B cell (primary cell): ENCODE measurements around the gene ANXA1. TPM values are rescaled to one million over a fixed set of nuclear protein-coding genes. Genes with fewer than 3 reads are reported as not detected.
A peak's percentile ranks its signal among the peaks of the same experiment; 100 is the strongest.

Experiments used
- ATAC-seq: fragments of 200-7000 bp; cut with Tn5 transposase; one replicate; pipeline ENCODE4 v1.10.0; 2021; ENCODE audit warnings: low read depth, mild to moderate bottlenecking, moderate number of reproducible peaks, moderate library complexity
- CTCF ChIA-PET: fragments of 350-600 bp; sonication (Branson Sonifier 250); formaldehyde crosslinking; loops from one replicate; lab custom pipeline; 2021; ENCODE audit warnings: antibody characterized with exemption, inconsistent platforms; lab: Charles Lee
- POLR2A ChIA-PET: fragments of 350-600 bp; sonication (Branson Sonifier 250); formaldehyde crosslinking; loops from one replicate; lab custom pipeline; 2021; ENCODE audit warnings: antibody characterized with exemption; lab: Charles Lee
- DNase-seq: peaks from one replicate; pipeline ENCODE4 v3.0.0; 2013
- H2AFZ ChIP-seq: 2 replicates; pipeline ENCODE4 v1.6.1; 2012; ENCODE audit warnings: mild to moderate bottlenecking, low read depth, low read length; ENCODE audit not compliant: insufficient read depth, poor library complexity, severe bottlenecking
- H3K27ac ChIP-seq, 2 donors: 1 replicate in 1 of 2; 2 replicates in 1 of 2; pipeline ENCODE4 v1.5.1; 2012 to 2013; ENCODE audit warnings: low read length in 2 of 2, mild to moderate bottlenecking in 2 of 2, moderate library complexity in 1 of 2
- H3K27me3 ChIP-seq, 4 experiments: fragments of 200-600 bp in 1 of 4; sonication (generic) in 1 of 4; replicated peaks in 1 of 4; 1 replicate in 2 of 4; 2 replicates in 2 of 4; pipeline versions ENCODE4 v1.6.1 to v1.7.0; 2013 to 2016; ENCODE audit warnings: low read length in 3 of 4, mild to moderate bottlenecking in 2 of 4, mixed read lengths in 1 of 4, moderate library complexity in 1 of 4; ENCODE audit not compliant: insufficient read depth in 4 of 4, control insufficient read depth in 3 of 4; ENCODE audit errors: control extremely low read depth in 1 of 4
- H3K36me3 ChIP-seq, 2 experiments: replicated peaks in 1 of 2; 1 replicate in 1 of 2; 2 replicates in 1 of 2; pipeline versions ENCODE4 v1.6.1 to v1.7.1; 2013; ENCODE audit warnings: low read length in 1 of 2; ENCODE audit not compliant: insufficient read depth in 2 of 2, control insufficient read depth in 1 of 2; ENCODE audit errors: control extremely low read depth in 1 of 2, extremely low read depth in 1 of 2
- H3K4me1 ChIP-seq, 2 donors: fragments of 200-600 bp in 1 of 2; sonication (generic) in 1 of 2; 1 replicate in 1 of 2; 2 replicates in 1 of 2; pipeline versions ENCODE4 v1.5.1 to v1.6.1; 2013 to 2017; ENCODE audit warnings: low read length in 2 of 2; ENCODE audit not compliant: control insufficient read depth in 2 of 2, insufficient read depth in 2 of 2
- H3K4me2 ChIP-seq: replicated peaks from 2 replicates; pipeline ENCODE3; 2012; ENCODE audit warnings: mild to moderate bottlenecking, low read depth, low read length; ENCODE audit not compliant: poor library complexity, severe bottlenecking
- H3K4me3 ChIP-seq, 5 experiments: fragments of 200-600 bp in 1 of 5; sonication (generic) in 1 of 5; 1 replicate in 3 of 5; 2 replicates in 2 of 5; pipeline versions ENCODE4 v1.5.1 to v1.7.0; 2011 to 2016; ENCODE audit warnings: low read length in 4 of 5, mild to moderate bottlenecking in 4 of 5, low read depth in 2 of 5, control low read depth in 1 of 5, moderate library complexity in 1 of 5; ENCODE audit not compliant: insufficient read depth in 1 of 5; ENCODE audit errors: control extremely low read depth in 1 of 5, extremely low read depth in 1 of 5
- H3K79me2 ChIP-seq: fragments of 200-600 bp; sonication (generic); one replicate; pipeline ENCODE4 v1.6.0; 2016; ENCODE audit warnings: low read length; ENCODE audit not compliant: control insufficient read depth, insufficient read depth
- H3K9ac ChIP-seq: fragments of 200-600 bp; sonication (generic); 2 replicates; pipeline ENCODE4 v1.6.1; 2017; ENCODE audit warnings: mild to moderate bottlenecking, low read length, moderate library complexity
- H3K9me3 ChIP-seq, 3 donors: one replicate each; pipeline versions ENCODE4 v1.6.1 to v1.7.1; 2013; ENCODE audit warnings: low read length in 2 of 3; ENCODE audit not compliant: control insufficient read depth in 2 of 3, insufficient read depth in 1 of 3; ENCODE audit errors: control extremely low read depth in 1 of 3
- H4K20me1 ChIP-seq: 2 replicates; pipeline ENCODE4 v1.6.0; 2012; ENCODE audit warnings: mild to moderate bottlenecking, low read length; ENCODE audit not compliant: insufficient read depth, control insufficient read depth, poor library complexity, severe bottlenecking
- H3K27ac Mint-ChIP-seq: one replicate; pipeline ENCODE4 v1.8.0; 2021; ENCODE audit warnings: mixed read lengths
- H3K27me3 Mint-ChIP-seq: one replicate; pipeline ENCODE4 v1.8.0; 2021; ENCODE audit warnings: mixed read lengths
- H3K4me1 Mint-ChIP-seq: one replicate; pipeline ENCODE4 v1.8.0; 2021; ENCODE audit warnings: mixed read lengths
- H3K4me3 Mint-ChIP-seq: one replicate; pipeline ENCODE4 v1.8.0; 2021; ENCODE audit warnings: mixed read lengths
- H3K9me3 Mint-ChIP-seq: one replicate; pipeline ENCODE4 v1.8.0; 2022; ENCODE audit warnings: mixed read lengths; ENCODE audit not compliant: insufficient read depth
- EZH2 ChIP-seq: IDR thresholded peaks from 2 replicates; pipeline ENCODE4 v1.6.1; 2012; ENCODE audit warnings: borderline replicate concordance, low read depth, mild to moderate bottlenecking, moderate library complexity, low read length; ENCODE audit not compliant: insufficient read depth, poor library complexity, severe bottlenecking
- WGBS: methylation state at CpG from one replicate; pipeline ENCODE4 v1.1.5; 2013; ENCODE audit warnings: missing lambda C conversion rate; ENCODE audit not compliant: insufficient coverage; 5-methylcytosine and 5-hydroxymethylcytosine counted together
- intact Hi-C: fragments of 100-400 bp; cut with micrococcal nuclease; formaldehyde crosslinking; loops from one replicate; pipeline ENCODE4 v1.10.0; 2022
- polyA minus RNA-seq: library from RNA; depleted of rRNA, polyadenylated mRNA; stranded (reverse); fragments of >200 nt; gene quantifications from 2 replicates; pipeline ENCODE4 v1.2.3, GENCODE V29; 2012
- polyA plus RNA-seq: library from polyadenylated mRNA; depleted of rRNA; stranded (reverse); fragments of >200 nt; gene quantifications from 2 replicates; pipeline ENCODE4 v1.2.3, GENCODE V29; 2012
- total RNA-seq, 2 donors: library from RNA; stranded (reverse); fragments of 120-200 nt in 1 of 2; gene quantifications; 1 replicate in 1 of 2; 2 replicates in 1 of 2; pipeline versions ENCODE4 v1.2.3 to v1.2.4, GENCODE V29; 2013 to 2022
- TF ChIP-seq, protein P1 (sequence below): fragments of 200-600 bp; IDR thresholded peaks from one replicate; pipeline ENCODE4 v1.8.0; 2022; ENCODE audit warnings: antibody characterized with exemption, mild to moderate bottlenecking

ANXA1 gene, protein sequence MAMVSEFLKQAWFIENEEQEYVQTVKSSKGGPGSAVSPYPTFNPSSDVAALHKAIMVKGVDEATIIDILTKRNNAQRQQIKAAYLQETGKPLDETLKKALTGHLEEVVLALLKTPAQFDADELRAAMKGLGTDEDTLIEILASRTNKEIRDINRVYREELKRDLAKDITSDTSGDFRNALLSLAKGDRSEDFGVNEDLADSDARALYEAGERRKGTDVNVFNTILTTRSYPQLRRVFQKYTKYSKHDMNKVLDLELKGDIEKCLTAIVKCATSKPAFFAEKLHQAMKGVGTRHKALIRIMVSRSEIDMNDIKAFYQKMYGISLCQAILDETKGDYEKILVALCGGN
- total RNA-seq (0.53 and 0.99 TPM in 2 replicates), polyA plus RNA-seq (8.2 and 15.4 TPM in 2 replicates), polyA minus RNA-seq (4.8 and 7.4 TPM in 2 replicates)
- 15.8 TPM for total RNA-seq (2013)

DNA sequence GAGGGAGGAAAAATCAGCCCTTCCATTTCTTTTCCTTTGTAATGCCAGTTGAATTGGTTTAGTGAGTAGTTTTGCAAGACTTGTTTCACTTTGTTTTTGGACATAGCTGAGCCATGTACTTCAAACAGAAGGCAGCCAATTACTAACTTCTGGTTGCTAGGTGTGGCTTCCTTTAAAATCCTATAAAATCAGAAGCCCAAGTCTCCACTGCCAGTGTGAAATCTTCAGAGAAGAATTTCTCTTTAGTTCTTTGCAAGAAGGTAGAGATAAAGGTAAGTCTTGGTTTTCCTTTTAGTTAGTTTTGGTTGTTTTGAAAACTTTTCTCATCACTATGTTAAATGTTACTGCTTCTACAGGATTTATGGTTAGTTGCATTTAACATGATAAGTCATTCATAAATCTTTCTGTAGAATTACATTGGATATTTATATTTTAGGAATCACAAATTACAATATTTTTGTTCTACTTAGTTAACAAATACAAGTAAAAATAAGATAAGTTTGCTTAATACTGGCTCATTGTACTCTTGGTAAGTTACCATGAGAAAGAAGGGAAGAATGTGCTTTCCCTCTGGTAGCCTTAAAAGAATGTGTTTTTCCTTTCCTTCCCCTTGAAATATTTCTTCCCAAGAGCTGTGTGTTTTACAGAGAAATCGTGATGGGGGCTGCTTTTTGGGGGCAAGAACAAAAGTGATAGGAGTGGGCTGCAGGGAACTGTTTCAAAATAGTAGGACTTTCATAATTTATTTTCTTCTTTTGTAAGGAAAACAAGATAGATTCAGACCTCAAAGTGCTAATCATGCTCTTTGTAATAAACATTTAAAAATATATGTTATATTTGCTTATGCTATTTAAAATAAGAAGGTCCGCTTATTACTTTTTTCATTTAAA, at the start of gene ANXA1:
Gene ANXA1 (plus strand): TSS at position 213 of the 890 bp plus-strand sequence. CDS start 6,671 bp downstream, outside the sequence.
- CTCF ChIA-PET, result interaction anchor here (1.2 kb wide), 1 partner anchor 44 kb away, joined by 4 read pairs; no protein-coding TSS in a partner anchor
- peaks cover 0 to 3% (median 0%) of the 10 kb centered on the region in 4 experiments for H3K27me3 ChIP-seq
- peaks cover 15% of the 10 kb centered on the region for H3K4me1 Mint-ChIP-seq

More for the DNA sequence above, at the start of gene ANXA1:
- Histone ChIP-seq H3K36me3 (no peaks in the 10 kb centered on the region), H2AFZ (no peak within 1 kb of the TSS), H4K20me1 (no peaks in the 10 kb centered on the region), H3K9me3 (no peaks in the 10 kb centered on the region), H3K4me1 (peaks cover 4 to 10% of the 10 kb centered on the region in 2 donors), H3K27ac (no peak within 1 kb of the TSS), H3K4me2 (no peak within 1 kb of the TSS), H3K4me3 (peak within 1 kb of the TSS in 1 of 5 experiments; percentile 55), H3K79me2 (no peaks in the 10 kb centered on the region), H3K9ac (no peak within 1 kb of the TSS)
- no CpG with 5 or more reads among the region's 2 CpGs for WGBS
- TF ChIP-seq, protein P1, sequence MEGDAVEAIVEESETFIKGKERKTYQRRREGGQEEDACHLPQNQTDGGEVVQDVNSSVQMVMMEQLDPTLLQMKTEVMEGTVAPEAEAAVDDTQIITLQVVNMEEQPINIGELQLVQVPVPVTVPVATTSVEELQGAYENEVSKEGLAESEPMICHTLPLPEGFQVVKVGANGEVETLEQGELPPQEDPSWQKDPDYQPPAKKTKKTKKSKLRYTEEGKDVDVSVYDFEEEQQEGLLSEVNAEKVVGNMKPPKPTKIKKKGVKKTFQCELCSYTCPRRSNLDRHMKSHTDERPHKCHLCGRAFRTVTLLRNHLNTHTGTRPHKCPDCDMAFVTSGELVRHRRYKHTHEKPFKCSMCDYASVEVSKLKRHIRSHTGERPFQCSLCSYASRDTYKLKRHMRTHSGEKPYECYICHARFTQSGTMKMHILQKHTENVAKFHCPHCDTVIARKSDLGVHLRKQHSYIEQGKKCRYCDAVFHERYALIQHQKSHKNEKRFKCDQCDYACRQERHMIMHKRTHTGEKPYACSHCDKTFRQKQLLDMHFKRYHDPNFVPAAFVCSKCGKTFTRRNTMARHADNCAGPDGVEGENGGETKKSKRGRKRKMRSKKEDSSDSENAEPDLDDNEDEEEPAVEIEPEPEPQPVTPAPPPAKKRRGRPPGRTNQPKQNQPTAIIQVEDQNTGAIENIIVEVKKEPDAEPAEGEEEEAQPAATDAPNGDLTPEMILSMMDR, result no peak
- TF ChIP-seq EZH2, result no peak
- Mint-ChIP-seq H3K9me3 (no peaks in the 10 kb centered on the region), H3K4me3 (no peak within 1 kb of the TSS), H3K27ac (no peak within 1 kb of the TSS), H3K27me3 (peaks cover 5% of the 10 kb centered on the region)
- POLR2A ChIA-PET, result no interaction called here
- intact Hi-C loops, result no loop called here
- ATAC-seq, result no peak
- DNase-seq, result no peak
